Stomach (tissue), 9 donors: ENCODE measurements around the gene IBTK. TPM values are rescaled to one million over a fixed set of nuclear protein-coding genes. Genes with fewer than 3 reads are reported as not detected.

Experiments used
- DNase-seq, 2 donors: peaks; one replicate each; pipeline versions ENCODE4 v3.0.0 to v3.0.0-alpha.2; 2013 to 2019
- H3K27ac ChIP-seq, 5 donors: fragments of 200-600 bp in 4 of 5; sonication (generic) in 4 of 5; one replicate each; pipeline ENCODE4 v1.5.1; 2013 to 2019; ENCODE audit warnings: mild to moderate bottlenecking in 1 of 5, moderate library complexity in 1 of 5
- H3K27me3 ChIP-seq, 3 donors: fragments of 200-600 bp; sonication (generic); one replicate each; pipeline ENCODE4 v1.5.1; 2017 to 2019; ENCODE audit warnings: mixed run types in 1 of 3
- H3K36me3 ChIP-seq, 4 donors: fragments of 200-600 bp; sonication (generic); 1 replicate in 3 of 4; 2 replicates in 1 of 4; pipeline ENCODE4 v1.5.1; 2016 to 2019
- H3K4me1 ChIP-seq, 4 donors: fragments of 200-600 bp; sonication (generic); one replicate each; pipeline ENCODE4 v1.5.1; 2016 to 2019
- H3K4me3 ChIP-seq, 4 donors: fragments of 200-600 bp; sonication (generic) in 3 of 4; one replicate each; pipeline ENCODE4 v1.5.1; 2016 to 2019; ENCODE audit warnings: mild to moderate bottlenecking in 1 of 4
- H3K9me3 ChIP-seq, 4 donors: fragments of 200-600 bp; sonication (generic); one replicate each; pipeline ENCODE4 v1.5.1; 2016 to 2019
- CTCF ChIP-seq, 7 experiments: fragments of 450-650 bp in 4 of 7; fragments of 200-600 bp in 3 of 7; sonication (generic) in 3 of 7; IDR thresholded peaks; one replicate each; pipeline ENCODE4 v1.5.1; 2016 to 2019; ENCODE audit warnings: antibody characterized with exemption in 7 of 7, control low read depth in 2 of 7, mild to moderate bottlenecking in 1 of 7
- EP300 ChIP-seq: sonication (generic); formaldehyde crosslinking; IDR thresholded peaks from one replicate; pipeline ENCODE4 v1.6.1; 2017; ENCODE audit warnings: antibody characterized with exemption
- POLR2A ChIP-seq, 4 donors: fragments of 450-650 bp; IDR thresholded peaks; one replicate each; pipeline ENCODE4 v1.6.1; 2016; ENCODE audit warnings: antibody characterized with exemption in 4 of 4, control low read depth in 2 of 4, mild to moderate bottlenecking in 1 of 4, moderate library complexity in 1 of 4
- POLR2AphosphoS5 ChIP-seq, 3 donors: sonication (generic); formaldehyde crosslinking; IDR thresholded peaks; one replicate each; pipeline ENCODE4 v1.6.1; 2016; ENCODE audit warnings: antibody characterized with exemption in 3 of 3
- WGBS, 5 donors: extraction: QIAGEN DNeasy Blood & Tissue Kit in 3 of 5; methylation state at CpG; one replicate each; pipeline versions ENCODE4 v1.1.5 to v1.1.7; 2013 to 2018; 5-methylcytosine and 5-hydroxymethylcytosine counted together
- intact Hi-C: fragments of 100-400 bp; cut with DNase I; formaldehyde crosslinking; loops from one replicate; pipeline ENCODE4 v1.15.1; 2023; ENCODE audit warnings: low total_unique reads
- polyA plus RNA-seq, 3 donors: library from polyadenylated mRNA; stranded (reverse); fragments of 200-250 nt; gene quantifications; one replicate each; pipeline ENCODE4 v1.2.3, GENCODE V29; 2013
- total RNA-seq, 5 donors: library from RNA; depleted of rRNA; stranded (reverse); fragments of >200 nt; gene quantifications; one replicate each; pipeline versions ENCODE4 v1.1.0 to v1.2.3, GENCODE V29; 2014 to 2016
- donor health status: healthy with polysubstance abuse.
- donor health status: Bipolar disorder and iron deficiency.
- donor health status: healthy.

The IBTK gene
- total and polyA plus RNA-seq, 8 donors = 15.9 to 93.4 (median 31.1) TPM

- peaks cover 0 to 46% (median 32%) of the 10 kb centered on the region in 4 donors for H3K4me1 ChIP-seq
- H3K27ac ChIP-seq = peak overlapping the region; percentile 89 to 98 (median 95)
- intact Hi-C loops = no loop called here
- peak overlapping the region; percentile 76 to 93 (median 80) for H3K4me3 ChIP-seq
- DNase-seq = peak; percentile 41 to 87
- H3K36me3 ChIP-seq = no peaks in the 10 kb centered on the region
- TF ChIP-seq POLR2A (IDR thresholded peaks at IDR 0.05) = no peak
- no peak for TF ChIP-seq CTCF (IDR thresholded peaks at IDR 0.05)
- TF ChIP-seq POLR2AphosphoS5 (IDR thresholded peaks at IDR 0.05) = no peak
- TF ChIP-seq EP300 = no peak
- WGBS, 5 donors = 1 to 2% (median 1%) methylated on average over 14 to 32 of the region's 32 CpGs
- no peaks in the 10 kb centered on the region for H3K9me3 ChIP-seq
- H3K27me3 ChIP-seq = no peaks in the 10 kb centered on the region
Observed at GRCh38 chr6:82246802-82247504, 591 bp downstream of the IBTK start.

DNA sequence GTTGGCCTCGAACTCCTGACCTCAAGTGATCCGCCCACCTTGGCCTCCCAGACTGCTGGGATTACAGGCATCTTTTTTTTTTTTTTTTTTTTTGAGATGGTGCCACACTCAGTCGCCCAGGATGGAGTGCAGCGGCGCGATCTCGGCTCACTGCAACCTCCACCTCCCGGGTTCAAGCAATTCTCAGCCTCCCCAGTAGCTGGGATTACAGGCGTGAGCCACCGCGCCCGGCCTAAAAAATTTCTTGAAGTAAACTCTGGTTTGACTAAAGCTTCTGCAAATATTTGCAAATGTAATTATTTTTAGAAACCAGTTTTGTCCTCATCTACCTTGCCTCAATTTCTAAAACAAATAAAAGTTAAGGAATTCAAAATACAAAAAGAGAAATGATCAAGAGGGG is 1.2 kb downstream of the IBTK start:
- no peaks in the 10 kb centered on the region for H3K9me3 ChIP-seq
- H3K27me3 ChIP-seq = no peaks in the 10 kb centered on the region
- peak overlapping the region; percentile 76 to 93 (median 80) for H3K4me3 ChIP-seq
- H3K27ac ChIP-seq = peak overlapping the region; percentile 17 to 98 (median 95)
- 57 to 91% (median 60%) methylated on average over 12 of the region's 12 CpGs for WGBS, 5 donors
- no peak for TF ChIP-seq EP300
- TF ChIP-seq POLR2AphosphoS5 (IDR thresholded peaks at IDR 0.05) = no peak
- no peak for TF ChIP-seq POLR2A (IDR thresholded peaks at IDR 0.05)
- TF ChIP-seq CTCF (IDR thresholded peaks at IDR 0.05) = no peak
- intact Hi-C loops = no loop called here
- peaks cover 0 to 46% (median 34%) of the 10 kb centered on the region in 4 donors for H3K4me1 ChIP-seq
- peak in 1 of 2 donors; percentile 20 for DNase-seq
- H3K36me3 ChIP-seq = no peaks in the 10 kb centered on the region

- intact Hi-C loops = no loop called here
- Histone ChIP-seq H3K27me3 (no peaks in the 10 kb centered on the region), H3K4me1 (peaks cover 0 to 56% (median 37%) of the 10 kb centered on the region in 4 donors), H3K4me3 (peak overlapping the region in 1 of 4 donors; percentile 7), H3K36me3 (no peaks in the 10 kb centered on the region), H3K9me3 (no peaks in the 10 kb centered on the region), H3K27ac (peak overlapping the region in 1 of 5 donors; percentile 98)
- 87 to 94% (median 92%) methylated on average over 4 of the region's 4 CpGs for WGBS, 5 donors
- TF ChIP-seq EP300 (no peak), POLR2A (IDR thresholded peaks at IDR 0.05) (no peak), CTCF (IDR thresholded peaks at IDR 0.05) (no peak), POLR2AphosphoS5 (IDR thresholded peaks at IDR 0.05) (no peak)
- no peak for DNase-seq
Observed at GRCh38 chr6:82245376-82245775, 2.2 kb downstream of the IBTK start.

GRCh38 chr6:82243884-82244283 is 3.7 kb downstream of the IBTK start:
- no peak for DNase-seq
- Histone ChIP-seq H3K4me1 (peaks cover 0 to 66% (median 37%) of the 10 kb centered on the region in 4 donors), H3K36me3 (peaks cover 0 to 14% (median 11%) of the 10 kb centered on the region in 4 donors), H3K27me3 (no peaks in the 10 kb centered on the region), H3K27ac (no peak overlapping the region), H3K9me3 (no peaks in the 10 kb centered on the region), H3K4me3 (no peak overlapping the region)
- 72 to 77% (median 76%) methylated on average over 4 of the region's 4 CpGs for WGBS, 5 donors
- intact Hi-C loops = no loop called here
- TF ChIP-seq POLR2A (IDR thresholded peaks at IDR 0.05) (no peak), EP300 (no peak), CTCF (IDR thresholded peaks at IDR 0.05) (no peak), POLR2AphosphoS5 (IDR thresholded peaks at IDR 0.05) (no peak)
